H1 (cell line): ENCODE measurements around the gene DEFB128.
"Not testable (repeated sequence)": the region's sequence is repeated elsewhere in the genome, so short reads cannot be mapped to it uniquely, and the experiment has no call there.

Experiments
- CTCF ChIP-seq, 3 experiments: IDR thresholded peaks; 1 replicate in 2 of 3; 2 replicates in 1 of 3; pipeline versions ENCODE4 v1.5.1 to v1.6.1; 2011; ENCODE audit warnings: low read length in 3 of 3, mild to moderate bottlenecking in 3 of 3, inconsistent platforms in 2 of 3, low read depth in 1 of 3, moderate library complexity in 1 of 3; ENCODE audit not compliant: insufficient read depth in 1 of 3; ENCODE audit errors: control extremely low read depth in 1 of 3
- EZH2 ChIP-seq: fragments of 200-600 bp; sonication (generic); IDR thresholded peaks from 2 replicates; pipeline ENCODE4 v1.7.1; 2012; ENCODE audit warnings: low read depth, mild to moderate bottlenecking, moderate library complexity, low read length, inconsistent platforms; ENCODE audit not compliant: severe bottlenecking
- JUND ChIP-seq: IDR thresholded peaks from 2 replicates; pipeline ENCODE4 v1.6.1; 2011; ENCODE audit warnings: mild to moderate bottlenecking, improper control_type of control experiment, low read length
- MAFK ChIP-seq: IDR thresholded peaks from 2 replicates; pipeline ENCODE4 v1.6.1; 2012; ENCODE audit warnings: low read depth, mild to moderate bottlenecking, improper control_type of control experiment, low read length
- RAD21 ChIP-seq, 2 experiments: IDR thresholded peaks in 1 of 2; conservative IDR thresholded peaks in 1 of 2; 2 replicates each; pipeline ENCODE4 v1.6.1; 2011; ENCODE audit warnings: low read depth in 2 of 2, low read length in 2 of 2, improper control_type of control experiment in 1 of 2, inconsistent platforms in 1 of 2, mild to moderate bottlenecking in 1 of 2, moderate library complexity in 1 of 2
- TBP ChIP-seq: IDR thresholded peaks from 2 replicates; pipeline ENCODE4 v1.6.1; 2011; ENCODE audit warnings: low read depth, low read length, improper control_type of control experiment
- ZNF274 ChIP-seq: IDR thresholded peaks from 2 replicates; pipeline ENCODE4 v1.7.0; 2012; ENCODE audit warnings: low read length, borderline replicate concordance; ENCODE audit errors: extremely low read depth

GRCh38 chr20:203630-204029, 14.1 kb upstream of the DEFB128 start:
- not testable (repeated sequence) for TF ChIP-seq JUND; MAFK; ZNF274; CTCF (IDR thresholded peaks at IDR 0.05; ENCODE audit: control extremely low read depth in 1 of 3, insufficient read depth in 1 of 3, low read depth in 1 of 3, low read length in 3 of 3); EZH2; RAD21 (IDR thresholded peaks at IDR 0.05 in 1 of 2, conservative IDR thresholded peaks at IDR 0.05 in 1 of 2; ENCODE audit: low read depth in 2 of 2, low read length in 2 of 2); TBP
